Neural cell (in vitro differentiated cells): ENCODE measurements around the gene SLC39A13. TPM values are rescaled to one million over a fixed set of nuclear protein-coding genes. Genes with fewer than 3 reads are reported as not detected.

ENCODE experiments used
- H2AFZ ChIP-seq: fragments of 200-600, 300-800 bp; sonication (generic), shearing (Covaris generic); 2 replicates; pipeline ENCODE4 v1.6.0; 2014; ENCODE audit warnings: low read depth, mild to moderate bottlenecking, antibody characterized with exemption, low read length, moderate library complexity
- H3F3A ChIP-seq: fragments of 200-600 bp; shearing (Covaris generic); 2 replicates; pipeline ENCODE4 v1.6.1; 2016; ENCODE audit warnings: mild to moderate bottlenecking, moderate library complexity, mixed read lengths, antibody characterized with exemption, low read length; ENCODE audit not compliant: insufficient read depth, poor library complexity, severe bottlenecking
- H3K27ac ChIP-seq: fragments of 200-600, 300-800 bp; sonication (generic), shearing (Covaris generic); 2 replicates; pipeline ENCODE4 v1.5.1; 2014; ENCODE audit warnings: mild to moderate bottlenecking, low read length, moderate library complexity
- H3K27me3 ChIP-seq: fragments of 300-800, 200-600 bp; sonication (generic), shearing (Covaris generic); 2 replicates; pipeline ENCODE4 v1.6.0; 2014; ENCODE audit warnings: mild to moderate bottlenecking, low read depth, low read length, moderate library complexity; ENCODE audit not compliant: insufficient read depth
- H3K36me3 ChIP-seq: fragments of 300-800, 200-600 bp; sonication (generic), shearing (Covaris generic); 2 replicates; pipeline ENCODE4 v1.5.1; 2014; ENCODE audit warnings: mild to moderate bottlenecking, antibody characterized with exemption, low read length, moderate library complexity; ENCODE audit not compliant: insufficient read depth
- H3K4me2 ChIP-seq: fragments of 300-800, 200-600 bp; sonication (generic), shearing (Covaris generic); 2 replicates; pipeline ENCODE4 v1.6.0; 2014; ENCODE audit warnings: mild to moderate bottlenecking, low read length
- H3K4me3 ChIP-seq: fragments of 300-800, 200-600 bp; sonication (generic), shearing (Covaris generic); 2 replicates; pipeline ENCODE4 v1.5.1; 2014; ENCODE audit warnings: mild to moderate bottlenecking, low read length, moderate library complexity
- H3K79me2 ChIP-seq: fragments of 200-600 bp; shearing (Covaris generic); replicated peaks from 2 replicates; pipeline ENCODE4 v1.6.0; 2014; ENCODE audit warnings: mild to moderate bottlenecking, low read length, moderate library complexity; ENCODE audit not compliant: insufficient read depth
- H3K9ac ChIP-seq: fragments of 300-800, 200-600 bp; sonication (generic), shearing (Covaris generic); 2 replicates; pipeline ENCODE4 v1.6.1; 2016; ENCODE audit warnings: mild to moderate bottlenecking, low read length, mixed read lengths
- H3K9me2 ChIP-seq: fragments of 200-600 bp; shearing (Covaris generic); 2 replicates; pipeline ENCODE4 v1.6.1; 2016; ENCODE audit warnings: mild to moderate bottlenecking, low read length, mixed read lengths; ENCODE audit not compliant: insufficient read depth
- H3K9me3 ChIP-seq: fragments of 200-600, 300-800 bp; sonication (generic), shearing (Covaris generic); 2 replicates; pipeline ENCODE4 v1.6.1; 2016; ENCODE audit warnings: mild to moderate bottlenecking, mixed run types, low read length, moderate library complexity, mixed read lengths
- H4K20me1 ChIP-seq: fragments of 200-600 bp; shearing (Covaris generic); 2 replicates; pipeline ENCODE4 v1.6.1; 2016; ENCODE audit warnings: mild to moderate bottlenecking, mixed run types; ENCODE audit not compliant: insufficient read depth
- EP300 ChIP-seq: fragments of 450-650 bp; conservative IDR thresholded peaks from 2 replicates; pipeline ENCODE4 v1.6.1; 2014; ENCODE audit warnings: antibody characterized with exemption, mild to moderate bottlenecking, moderate library complexity; ENCODE audit not compliant: poor library complexity, severe bottlenecking
- EZH2 ChIP-seq: fragments of 200-600, 300-800 bp; shearing (Covaris generic), sonication (generic); IDR thresholded peaks from 2 replicates; pipeline ENCODE4 v1.6.1; 2014; ENCODE audit warnings: antibody characterized with exemption, low read length, borderline replicate concordance, mild to moderate bottlenecking; ENCODE audit not compliant: insufficient read depth, poor library complexity, severe bottlenecking
- MXI1 ChIP-seq: fragments of 450-650 bp; conservative IDR thresholded peaks from 2 replicates; pipeline ENCODE4 v1.6.1; 2014; ENCODE audit warnings: antibody characterized with exemption, mild to moderate bottlenecking; ENCODE audit not compliant: poor library complexity, severe bottlenecking
- POLR2AphosphoS5 ChIP-seq: IDR thresholded peaks from 2 replicates; pipeline ENCODE4 v1.6.1; 2012
- RAD21 ChIP-seq: fragments of 450-650 bp; conservative IDR thresholded peaks from 2 replicates; pipeline ENCODE4 v1.6.1; 2014; ENCODE audit warnings: antibody characterized with exemption, mild to moderate bottlenecking, moderate library complexity
- REST ChIP-seq: IDR thresholded peaks from 2 replicates; pipeline ENCODE4 v1.6.1; 2012; ENCODE audit warnings: borderline replicate concordance
- SMC3 ChIP-seq: fragments of 450-650 bp; conservative IDR thresholded peaks from 2 replicates; pipeline ENCODE4 v1.6.1; 2014; ENCODE audit warnings: antibody characterized with exemption, mild to moderate bottlenecking, moderate library complexity; ENCODE audit not compliant: poor library complexity
- TAF1 ChIP-seq: IDR thresholded peaks from 2 replicates; pipeline ENCODE4 v1.6.1; 2012; ENCODE audit warnings: low read depth
- polyA plus RNA-seq: library from polyadenylated mRNA; depleted of rRNA; stranded (reverse); fragments of >200 nt; gene quantifications from 2 replicates; pipeline ENCODE4 v1.2.3, GENCODE V29; 2014
- TF ChIP-seq, protein P1 (sequence below): fragments of 450-650 bp; IDR thresholded peaks from 2 replicates; pipeline ENCODE4 v1.5.1; 2014; ENCODE audit warnings: antibody characterized with exemption, mild to moderate bottlenecking, moderate library complexity; ENCODE audit not compliant: poor library complexity, severe bottlenecking

Gene SLC39A13
- polyA plus RNA-seq, 1 donor from 2014 or later: 48.0 TPM

DNA sequence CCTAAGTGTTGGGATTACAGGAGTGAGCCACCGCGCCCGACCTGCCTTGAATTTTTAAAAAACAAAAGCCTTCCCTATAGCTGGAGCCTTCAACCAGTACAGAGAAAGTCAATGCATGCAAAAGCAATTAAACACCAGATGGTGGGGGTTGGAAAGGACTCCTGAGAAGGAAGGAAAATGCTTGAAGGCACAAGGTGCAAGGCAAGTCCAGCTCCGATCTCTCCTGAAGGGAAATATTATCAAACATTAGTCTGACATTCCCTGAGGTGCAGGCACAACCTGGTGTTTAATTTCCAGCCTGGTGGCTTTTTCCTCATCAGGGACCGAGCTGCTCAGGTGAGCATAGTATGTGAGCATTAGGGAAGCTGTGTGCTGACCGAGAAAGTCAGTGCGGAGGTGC lies 53.5 kb downstream of the SLC39A13 start:
- no peak overlapping the region for H3K4me2 ChIP-seq
- TF ChIP-seq EP300 (no peak), SMC3 (no peak), RAD21 (no peak), EZH2 (no peak), POLR2AphosphoS5 (no peak), REST (no peak), MXI1 (no peak)
- TF ChIP-seq, protein P1, sequence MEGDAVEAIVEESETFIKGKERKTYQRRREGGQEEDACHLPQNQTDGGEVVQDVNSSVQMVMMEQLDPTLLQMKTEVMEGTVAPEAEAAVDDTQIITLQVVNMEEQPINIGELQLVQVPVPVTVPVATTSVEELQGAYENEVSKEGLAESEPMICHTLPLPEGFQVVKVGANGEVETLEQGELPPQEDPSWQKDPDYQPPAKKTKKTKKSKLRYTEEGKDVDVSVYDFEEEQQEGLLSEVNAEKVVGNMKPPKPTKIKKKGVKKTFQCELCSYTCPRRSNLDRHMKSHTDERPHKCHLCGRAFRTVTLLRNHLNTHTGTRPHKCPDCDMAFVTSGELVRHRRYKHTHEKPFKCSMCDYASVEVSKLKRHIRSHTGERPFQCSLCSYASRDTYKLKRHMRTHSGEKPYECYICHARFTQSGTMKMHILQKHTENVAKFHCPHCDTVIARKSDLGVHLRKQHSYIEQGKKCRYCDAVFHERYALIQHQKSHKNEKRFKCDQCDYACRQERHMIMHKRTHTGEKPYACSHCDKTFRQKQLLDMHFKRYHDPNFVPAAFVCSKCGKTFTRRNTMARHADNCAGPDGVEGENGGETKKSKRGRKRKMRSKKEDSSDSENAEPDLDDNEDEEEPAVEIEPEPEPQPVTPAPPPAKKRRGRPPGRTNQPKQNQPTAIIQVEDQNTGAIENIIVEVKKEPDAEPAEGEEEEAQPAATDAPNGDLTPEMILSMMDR: no peak
- H3K27ac ChIP-seq: no peak overlapping the region
- no peaks in the 10 kb centered on the region for H3K36me3 ChIP-seq
- no peaks in the 10 kb centered on the region for H3F3A ChIP-seq
- no peaks in the 10 kb centered on the region for H3K9me3 ChIP-seq
- H3K27me3 ChIP-seq: no peaks in the 10 kb centered on the region
- no peak overlapping the region for H2AFZ ChIP-seq
- H4K20me1 ChIP-seq: no peaks in the 10 kb centered on the region
- no peaks in the 10 kb centered on the region for H3K79me2 ChIP-seq
- H3K9ac ChIP-seq: no peak overlapping the region
- no peak overlapping the region for H3K4me3 ChIP-seq
- no peaks in the 10 kb centered on the region for H3K9me2 ChIP-seq

DNA sequence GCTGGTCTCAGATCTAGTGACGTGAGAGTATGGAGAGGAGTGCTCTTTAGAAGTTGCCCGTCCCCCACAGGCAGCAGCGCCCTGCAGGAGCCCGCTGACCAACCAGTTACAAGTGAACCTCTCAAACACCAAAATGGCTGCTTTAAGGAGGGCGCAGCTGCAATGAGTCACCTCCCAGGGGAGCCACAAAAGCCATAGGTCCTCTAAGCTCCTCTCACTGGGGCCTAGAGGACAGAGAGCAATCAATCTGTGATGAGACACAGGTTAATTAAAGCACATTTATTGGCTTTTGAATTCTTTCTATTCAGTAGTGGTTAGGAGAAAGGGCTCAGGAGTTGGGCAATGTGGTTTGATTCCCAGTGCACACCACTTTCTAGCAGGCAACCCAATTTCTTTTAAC lies 56.1 kb downstream of the SLC39A13 start:
- no peak overlapping the region for H2AFZ ChIP-seq
- peaks cover 3% of the 10 kb centered on the region for H3K79me2 ChIP-seq
- peaks cover 5% of the 10 kb centered on the region for H3K36me3 ChIP-seq
- no peak for TF ChIP-seq SMC3
- TF ChIP-seq TAF1: no peak
- no peak for TF ChIP-seq REST
- no peak for TF ChIP-seq POLR2AphosphoS5
- no peak for TF ChIP-seq RAD21
- TF ChIP-seq EZH2: no peak
- TF ChIP-seq, protein P1: no peak
- no peak for TF ChIP-seq EP300
- no peak for TF ChIP-seq MXI1
- no peaks in the 10 kb centered on the region for H3K9me2 ChIP-seq
- no peaks in the 10 kb centered on the region for H4K20me1 ChIP-seq
- H3K4me2 ChIP-seq: no peak overlapping the region
- H3F3A ChIP-seq: no peaks in the 10 kb centered on the region
- no peaks in the 10 kb centered on the region for H3K9me3 ChIP-seq
- no peak overlapping the region for H3K27ac ChIP-seq
- no peak overlapping the region for H3K4me3 ChIP-seq
- no peaks in the 10 kb centered on the region for H3K27me3 ChIP-seq
- H3K9ac ChIP-seq: no peak overlapping the region
